GM12878 (cell line): Measurements from ENCODE around the gene TNRC6B.

ENCODE experiments used
- CHD2 ChIP-seq: IDR thresholded peaks from 2 replicates; pipeline ENCODE4 v1.6.1; 2011; ENCODE audit warnings: low read depth, low read length, improper control_type of control experiment, borderline replicate concordance
- EZH2 ChIP-seq: IDR thresholded peaks from 2 replicates; pipeline ENCODE4 v1.6.1; 2012; ENCODE audit warnings: low read depth, mild to moderate bottlenecking, control low read depth, inconsistent platforms, low read length, borderline replicate concordance; ENCODE audit not compliant: control insufficient read depth
- KDM1A ChIP-seq: fragments of 200-600 bp; sonication (generic); IDR thresholded peaks from 2 replicates; pipeline ENCODE4 v1.6.1; 2016; ENCODE audit warnings: borderline replicate concordance
- MTA2 ChIP-seq: fragments of 450-650 bp; IDR thresholded peaks from 2 replicates; pipeline ENCODE4 v1.6.1; 2016; ENCODE audit warnings: low read depth, mild to moderate bottlenecking, moderate library complexity
- RAD51 ChIP-seq: fragments of 450-650 bp; IDR thresholded peaks from 2 replicates; pipeline ENCODE4 v1.6.1; 2016; ENCODE audit warnings: moderate library complexity, mild to moderate bottlenecking, inconsistent platforms
- REST ChIP-seq: IDR thresholded peaks from 2 replicates; pipeline ENCODE4 v1.6.1; 2012; ENCODE audit warnings: mild to moderate bottlenecking, low read depth, low read length
- SUPT20H ChIP-seq: IDR thresholded peaks from 2 replicates; pipeline ENCODE4 v1.6.1; 2011; ENCODE audit warnings: low read depth, mild to moderate bottlenecking, low read length, moderate library complexity, borderline replicate concordance; ENCODE audit not compliant: control insufficient read depth
- TAF1 ChIP-seq: IDR thresholded peaks from 2 replicates; pipeline ENCODE4 v1.6.1; 2011; ENCODE audit warnings: mild to moderate bottlenecking, low read depth, low read length, borderline replicate concordance
- ZBTB40 ChIP-seq: fragments of 450-650 bp; IDR thresholded peaks from 2 replicates; pipeline ENCODE4 v1.6.1; 2016; ENCODE audit warnings: mild to moderate bottlenecking, moderate library complexity, borderline replicate concordance
- TF ChIP-seq, protein P1 (sequence below), 3 experiments: IDR thresholded peaks in 2 of 3; conservative IDR thresholded peaks in 1 of 3; 2 replicates each; pipeline ENCODE4 v1.5.1; 2011; ENCODE audit warnings: low read depth in 3 of 3, low read length in 3 of 3, mild to moderate bottlenecking in 3 of 3, control low read depth in 2 of 3, moderate library complexity in 2 of 3, inconsistent platforms in 1 of 3, mixed read lengths in 1 of 3; ENCODE audit not compliant: control insufficient read depth in 2 of 3, insufficient read depth in 1 of 3; ENCODE audit errors: extremely low read depth in 1 of 3

DNA sequence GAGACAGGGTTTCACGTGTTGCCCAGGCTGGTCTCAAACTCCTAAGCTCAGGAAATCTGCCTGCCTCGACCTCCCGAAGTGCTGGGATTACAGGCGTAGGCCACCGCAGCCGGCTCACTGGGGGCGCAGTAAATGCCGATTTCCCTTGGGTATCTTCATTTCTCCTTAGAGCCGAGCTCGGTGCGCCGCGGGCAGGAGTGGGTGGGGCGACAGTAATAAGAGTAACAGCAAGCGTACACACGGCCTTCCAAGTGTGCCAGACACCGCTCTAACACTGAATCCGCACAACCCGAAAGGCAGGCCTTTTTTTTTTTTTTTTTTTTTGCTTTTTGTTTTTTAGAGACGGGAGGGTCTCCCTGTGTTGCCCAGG lies 168.1 kb downstream of the TNRC6B start:
- no peak for TF ChIP-seq KDM1A
- TF ChIP-seq, protein P1, sequence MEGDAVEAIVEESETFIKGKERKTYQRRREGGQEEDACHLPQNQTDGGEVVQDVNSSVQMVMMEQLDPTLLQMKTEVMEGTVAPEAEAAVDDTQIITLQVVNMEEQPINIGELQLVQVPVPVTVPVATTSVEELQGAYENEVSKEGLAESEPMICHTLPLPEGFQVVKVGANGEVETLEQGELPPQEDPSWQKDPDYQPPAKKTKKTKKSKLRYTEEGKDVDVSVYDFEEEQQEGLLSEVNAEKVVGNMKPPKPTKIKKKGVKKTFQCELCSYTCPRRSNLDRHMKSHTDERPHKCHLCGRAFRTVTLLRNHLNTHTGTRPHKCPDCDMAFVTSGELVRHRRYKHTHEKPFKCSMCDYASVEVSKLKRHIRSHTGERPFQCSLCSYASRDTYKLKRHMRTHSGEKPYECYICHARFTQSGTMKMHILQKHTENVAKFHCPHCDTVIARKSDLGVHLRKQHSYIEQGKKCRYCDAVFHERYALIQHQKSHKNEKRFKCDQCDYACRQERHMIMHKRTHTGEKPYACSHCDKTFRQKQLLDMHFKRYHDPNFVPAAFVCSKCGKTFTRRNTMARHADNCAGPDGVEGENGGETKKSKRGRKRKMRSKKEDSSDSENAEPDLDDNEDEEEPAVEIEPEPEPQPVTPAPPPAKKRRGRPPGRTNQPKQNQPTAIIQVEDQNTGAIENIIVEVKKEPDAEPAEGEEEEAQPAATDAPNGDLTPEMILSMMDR (IDR thresholded peaks at IDR 0.05 in 2 of 3, conservative IDR thresholded peaks at IDR 0.05 in 1 of 3; ENCODE audit: control insufficient read depth in 2 of 3, extremely low read depth in 1 of 3, insufficient read depth in 1 of 3, low read depth in 3 of 3, low read length in 3 of 3), result no peak
- TF ChIP-seq EZH2, result no peak
- no peak for TF ChIP-seq CHD2
- no peak for TF ChIP-seq SUPT20H
- no peak for TF ChIP-seq MTA2
- no peak for TF ChIP-seq TAF1
- TF ChIP-seq ZBTB40, result no peak
- no peak for TF ChIP-seq RAD51
- no peak for TF ChIP-seq REST
